Measurements from ENCODE around the gene ARHGEF11. TPM values are rescaled to one million over a fixed set of nuclear protein-coding genes. Genes with fewer than 3 reads are reported as not detected.

The ARHGEF11 gene
- total and polyA plus RNA-seq, 2 experiments from 2014 or later = 25.0 to 26.9 TPM

DNA sequence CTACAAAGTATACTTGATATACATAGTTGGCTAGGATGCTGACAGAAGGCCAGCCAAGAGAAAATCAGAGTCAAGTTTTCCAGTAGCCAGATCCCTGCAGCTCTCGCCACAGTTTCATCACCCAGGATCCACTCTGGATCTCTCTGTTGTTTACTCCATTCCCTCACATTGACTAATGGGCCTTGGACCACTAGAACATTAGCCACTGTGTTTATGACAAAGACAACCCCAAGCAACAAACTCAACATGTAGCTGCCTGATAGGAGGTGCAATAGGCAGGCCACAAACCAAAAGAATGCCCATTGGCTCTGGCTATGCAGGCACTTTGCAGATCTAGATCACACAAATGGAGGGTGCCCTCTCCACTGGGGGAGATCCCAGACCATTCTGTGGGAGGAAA is 44.2 kb downstream of the ARHGEF11 start:
- TF ChIP-seq, protein P1, sequence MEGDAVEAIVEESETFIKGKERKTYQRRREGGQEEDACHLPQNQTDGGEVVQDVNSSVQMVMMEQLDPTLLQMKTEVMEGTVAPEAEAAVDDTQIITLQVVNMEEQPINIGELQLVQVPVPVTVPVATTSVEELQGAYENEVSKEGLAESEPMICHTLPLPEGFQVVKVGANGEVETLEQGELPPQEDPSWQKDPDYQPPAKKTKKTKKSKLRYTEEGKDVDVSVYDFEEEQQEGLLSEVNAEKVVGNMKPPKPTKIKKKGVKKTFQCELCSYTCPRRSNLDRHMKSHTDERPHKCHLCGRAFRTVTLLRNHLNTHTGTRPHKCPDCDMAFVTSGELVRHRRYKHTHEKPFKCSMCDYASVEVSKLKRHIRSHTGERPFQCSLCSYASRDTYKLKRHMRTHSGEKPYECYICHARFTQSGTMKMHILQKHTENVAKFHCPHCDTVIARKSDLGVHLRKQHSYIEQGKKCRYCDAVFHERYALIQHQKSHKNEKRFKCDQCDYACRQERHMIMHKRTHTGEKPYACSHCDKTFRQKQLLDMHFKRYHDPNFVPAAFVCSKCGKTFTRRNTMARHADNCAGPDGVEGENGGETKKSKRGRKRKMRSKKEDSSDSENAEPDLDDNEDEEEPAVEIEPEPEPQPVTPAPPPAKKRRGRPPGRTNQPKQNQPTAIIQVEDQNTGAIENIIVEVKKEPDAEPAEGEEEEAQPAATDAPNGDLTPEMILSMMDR (IDR thresholded peaks at IDR 0.05; ENCODE audit: poor library complexity) = no peak
- TF ChIP-seq EZH2 (IDR thresholded peaks at IDR 0.05; ENCODE audit: borderline replicate concordance) (no peak), EZH2phosphoT487 (IDR thresholded peaks at IDR 0.05; ENCODE audit: low read depth, severe bottlenecking, unreplicated experiment) (no peak)
- WGBS (ENCODE audit: low lambda C conversion rate, missing lambda C conversion rate) = 100% methylated on average over 1 of the region's 1 CpG
- Histone ChIP-seq H3K36me3 (replicated peaks; ENCODE audit: insufficient read depth, low read depth) (no peaks in the 10 kb centered on the region), H3K4me3 (no peak overlapping the region), H2AFZ (no peak overlapping the region), H3K9me3 (ENCODE audit: low read depth) (no peaks in the 10 kb centered on the region), H3K79me2 (peaks cover 88% of the 10 kb centered on the region), H3K27ac (no peak overlapping the region), H4K20me1 (ENCODE audit: insufficient read depth, poor library complexity, severe bottlenecking) (peaks cover 23% of the 10 kb centered on the region), H3K9me2 (replicated peaks; ENCODE audit: insufficient read depth) (no peaks in the 10 kb centered on the region), H3K4me2 (no peak overlapping the region), H3K27me3 (no peaks in the 10 kb centered on the region), H3K4me1 (ENCODE audit: insufficient read depth) (peaks cover 3% of the 10 kb centered on the region)
- DNase-seq (ENCODE audit: low spot score) = no peak

- Histone ChIP-seq H3K36me3 (replicated peaks; ENCODE audit: insufficient read depth, low read depth) (no peaks in the 10 kb centered on the region), H3K27ac (no peak overlapping the region), H3K9me2 (replicated peaks; ENCODE audit: insufficient read depth) (no peaks in the 10 kb centered on the region), H3K79me2 (peaks cover 88% of the 10 kb centered on the region), H2AFZ (no peak overlapping the region), H3K27me3 (no peaks in the 10 kb centered on the region), H3K4me2 (no peak overlapping the region), H3K4me3 (no peak overlapping the region), H3K4me1 (ENCODE audit: insufficient read depth) (peaks cover 3% of the 10 kb centered on the region), H4K20me1 (ENCODE audit: insufficient read depth, poor library complexity, severe bottlenecking) (peaks cover 23% of the 10 kb centered on the region), H3K9me3 (ENCODE audit: low read depth) (no peaks in the 10 kb centered on the region)
- TF ChIP-seq, protein P1 (IDR thresholded peaks at IDR 0.05; ENCODE audit: poor library complexity) = no peak
- TF ChIP-seq EZH2phosphoT487 (IDR thresholded peaks at IDR 0.05; ENCODE audit: low read depth, severe bottlenecking, unreplicated experiment) (no peak), EZH2 (IDR thresholded peaks at IDR 0.05; ENCODE audit: borderline replicate concordance) (no peak)
- DNase-seq (ENCODE audit: low spot score) = no peak
- WGBS (ENCODE audit: low lambda C conversion rate, missing lambda C conversion rate) = 90% methylated on average over 5 of the region's 5 CpGs
Observed at GRCh38 chr1:157000686-157001085, 44.9 kb downstream of the ARHGEF11 start.

DNA sequence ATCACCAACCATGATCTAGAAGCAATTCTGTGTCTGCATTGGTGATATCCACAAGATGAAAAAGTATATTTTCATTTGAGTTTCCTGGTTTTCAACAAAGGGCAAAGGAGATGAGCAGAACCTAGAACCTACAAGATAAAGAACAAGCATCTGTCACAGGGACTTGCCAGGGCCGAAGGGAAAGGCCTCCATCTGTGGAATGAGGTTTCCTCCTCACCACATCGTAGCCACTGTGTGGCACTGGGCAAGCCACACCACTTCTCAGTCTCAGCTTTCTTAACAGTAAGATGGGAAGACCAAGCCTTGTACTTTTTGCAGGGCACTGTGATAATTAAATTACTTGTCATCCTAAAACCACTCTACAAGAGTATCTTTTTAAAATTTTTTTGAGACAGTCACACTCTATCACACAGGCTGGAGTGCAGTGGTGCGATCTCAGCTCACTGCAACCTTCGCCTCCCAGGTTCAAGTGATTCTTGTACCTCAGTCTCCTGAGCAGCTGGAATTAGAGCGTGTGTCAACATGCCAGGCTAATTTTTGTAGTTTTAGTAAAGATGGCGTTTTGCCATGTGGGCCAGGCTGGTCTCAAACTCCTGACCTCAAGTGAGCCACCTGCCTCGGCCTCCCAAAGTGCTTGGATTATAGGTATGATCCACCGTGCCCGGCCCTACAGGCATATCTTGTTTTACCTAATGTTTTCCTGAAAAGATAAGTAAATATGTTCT is 45.8 kb downstream of the ARHGEF11 start:
- no peak for TF ChIP-seq EZH2 (IDR thresholded peaks at IDR 0.05; ENCODE audit: borderline replicate concordance)
- TF ChIP-seq, protein P1 (IDR thresholded peaks at IDR 0.05; ENCODE audit: poor library complexity) = no peak
- no peak for TF ChIP-seq EZH2phosphoT487 (IDR thresholded peaks at IDR 0.05; ENCODE audit: low read depth, severe bottlenecking, unreplicated experiment)
- 86% methylated on average over 9 of the region's 9 CpGs for WGBS (ENCODE audit: low lambda C conversion rate, missing lambda C conversion rate)
- Histone ChIP-seq H4K20me1 (ENCODE audit: insufficient read depth, poor library complexity, severe bottlenecking) (peaks cover 29% of the 10 kb centered on the region), H3K27ac (no peak overlapping the region), H3K4me2 (no peak overlapping the region), H2AFZ (no peak overlapping the region), H3K27me3 (no peaks in the 10 kb centered on the region), H3K9me2 (replicated peaks; ENCODE audit: insufficient read depth) (no peaks in the 10 kb centered on the region), H3K9me3 (ENCODE audit: low read depth) (no peaks in the 10 kb centered on the region), H3K79me2 (peaks cover 88% of the 10 kb centered on the region), H3K4me3 (no peak overlapping the region), H3K4me1 (ENCODE audit: insufficient read depth) (no peaks in the 10 kb centered on the region), H3K36me3 (replicated peaks; ENCODE audit: insufficient read depth, low read depth) (no peaks in the 10 kb centered on the region)
- DNase-seq (ENCODE audit: low spot score) = no peak

Measured in hepatocyte (in vitro differentiated cells).